AG08396 (cell line): ENCODE data around the gene KLF3.
"Not testable (repeated sequence)": the region's sequence is repeated elsewhere in the genome, so short reads cannot be mapped to it uniquely, and the experiment has no call there.

ENCODE experiments used
- DNase-seq: peaks from one replicate; pipeline ENCODE4 v3.0.0; 2012; ENCODE audit warnings: low spot score, mixed read lengths

Gene KLF3

GRCh38 chr4:38663801-38664705, at the start of gene KLF3:
TSS of gene KLF3 (plus strand) at chr4:38664199. CDS start at chr4:38680626, 16,427 bp downstream.
- peak; percentile 96 for DNase-seq

- no peak for DNase-seq
Measured at GRCh38 chr4:38614231-38614630, 49.8 kb upstream of the KLF3 start.

DNA sequence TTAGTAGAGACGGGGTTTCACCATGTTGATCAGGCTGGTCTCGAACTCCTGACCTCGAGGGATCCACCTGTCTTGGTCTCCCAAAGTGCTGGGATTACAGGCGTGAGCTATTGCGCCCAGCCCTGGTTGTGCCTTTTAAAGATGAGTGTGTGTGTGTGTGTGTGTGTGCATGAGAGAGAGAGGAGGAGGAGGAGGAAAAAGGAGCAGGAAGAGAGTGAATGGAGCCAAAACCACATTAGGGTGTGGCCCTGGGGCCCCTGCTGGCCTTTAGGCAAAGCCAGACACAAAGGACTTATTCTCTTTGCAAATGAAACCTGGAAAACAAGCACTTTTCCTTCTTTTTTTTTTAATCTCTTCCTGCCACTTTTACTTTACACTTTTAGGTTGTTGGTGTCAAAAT, 48.2 kb upstream of the KLF3 start:
- DNase-seq = no peak

DNA sequence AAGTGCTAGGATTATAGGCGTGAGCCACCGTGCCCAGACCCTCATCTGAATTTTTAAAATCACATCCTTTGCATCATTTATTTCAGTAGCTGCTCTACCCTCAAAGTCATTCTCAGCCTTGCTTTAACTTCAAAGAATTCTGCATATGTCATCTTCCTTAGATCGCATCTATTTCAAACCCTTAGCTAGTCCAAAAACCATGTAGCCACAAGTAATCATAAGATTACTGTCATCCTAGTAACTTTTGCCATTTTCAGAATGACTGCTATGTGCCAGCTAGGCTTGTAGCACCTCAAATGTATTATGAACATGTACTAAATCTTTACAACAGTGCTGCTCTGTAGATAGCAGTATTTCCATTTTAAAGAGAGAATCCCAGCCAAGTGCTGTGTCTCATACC, 45.5 kb upstream of the KLF3 start:
- no peak for DNase-seq

GRCh38 chr4:38619316-38619715, 44.7 kb upstream of the KLF3 start:
- no peak for DNase-seq

- no peak for DNase-seq
Measured at GRCh38 chr4:38620065-38620464, 43.9 kb upstream of the KLF3 start.

DNA sequence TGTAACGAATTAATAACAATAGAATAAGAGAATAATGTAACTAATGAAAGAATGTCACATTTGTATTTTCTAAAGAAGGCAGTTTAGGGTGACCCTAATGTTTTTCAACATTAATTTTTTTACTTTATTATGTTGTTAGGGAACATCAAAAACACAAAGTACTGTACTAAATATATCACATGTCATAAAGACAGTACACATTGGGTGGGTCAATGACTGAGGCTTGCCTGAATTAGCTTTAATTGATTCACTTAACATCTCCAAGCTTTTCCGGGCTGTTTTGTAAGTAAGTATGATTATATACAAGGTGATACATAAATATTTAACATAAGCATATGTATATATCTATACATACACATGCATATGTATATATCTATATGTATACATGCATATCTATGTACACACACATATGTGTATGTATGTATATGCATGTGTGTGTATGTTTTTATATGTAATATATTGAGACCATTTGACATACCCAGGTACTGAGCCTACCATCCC, 43.4 kb upstream of the KLF3 start:
- DNase-seq = no peak

- peak; percentile 56 for DNase-seq
Measured at GRCh38 chr4:38621028-38621684, 42.8 kb upstream of the KLF3 start.

DNA sequence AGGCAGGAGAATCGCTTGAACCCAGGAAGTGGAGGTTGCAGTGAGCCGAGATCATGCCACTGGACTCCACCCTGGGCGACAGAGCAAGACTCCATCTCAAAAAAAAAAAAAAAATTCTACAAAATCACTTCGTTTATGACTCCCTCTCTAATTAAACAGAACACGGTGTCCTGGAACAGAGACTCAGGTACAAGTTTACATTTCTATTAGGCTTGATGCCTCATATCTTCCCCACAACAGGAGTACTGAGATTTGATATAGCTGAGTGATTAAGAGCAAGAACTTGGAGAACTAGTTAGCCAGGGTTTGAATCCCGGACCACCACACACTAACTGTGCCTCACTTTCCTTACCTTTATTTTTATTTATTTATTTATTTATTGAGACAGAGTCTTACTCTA, 42.2 kb upstream of the KLF3 start:
- DNase-seq = no peak

GRCh38 chr4:38622340-38622739, 41.7 kb upstream of the KLF3 start:
- not testable (repeated sequence) for DNase-seq

DNA sequence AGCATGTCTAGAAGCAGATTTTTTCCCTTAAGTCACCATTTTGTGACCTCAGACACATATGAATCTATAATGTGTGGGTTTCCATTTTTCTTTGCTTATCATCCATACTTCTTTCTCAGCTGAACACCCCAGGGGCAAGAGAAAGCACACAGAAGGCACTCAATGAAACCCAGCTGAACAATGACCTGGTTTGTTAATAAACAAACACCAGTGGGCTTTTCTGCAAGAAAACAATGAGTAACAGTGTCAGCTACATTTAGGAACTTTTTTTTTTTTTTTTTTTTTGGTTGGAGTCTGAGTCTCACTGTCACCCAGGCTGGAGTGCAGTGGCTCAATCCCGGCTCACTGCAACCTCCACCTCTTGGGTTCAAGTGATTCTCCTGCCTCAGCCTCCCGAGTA, 40.7 kb upstream of the KLF3 start:
- DNase-seq = no peak

- DNase-seq = no peak
Measured at GRCh38 chr4:38624311-38624710, 39.7 kb upstream of the KLF3 start.

GRCh38 chr4:38625508-38625907, 38.5 kb upstream of the KLF3 start:
- no peak for DNase-seq

GRCh38 chr4:38626901-38627444, 37.0 kb upstream of the KLF3 start:
- not testable (repeated sequence) for DNase-seq

DNA sequence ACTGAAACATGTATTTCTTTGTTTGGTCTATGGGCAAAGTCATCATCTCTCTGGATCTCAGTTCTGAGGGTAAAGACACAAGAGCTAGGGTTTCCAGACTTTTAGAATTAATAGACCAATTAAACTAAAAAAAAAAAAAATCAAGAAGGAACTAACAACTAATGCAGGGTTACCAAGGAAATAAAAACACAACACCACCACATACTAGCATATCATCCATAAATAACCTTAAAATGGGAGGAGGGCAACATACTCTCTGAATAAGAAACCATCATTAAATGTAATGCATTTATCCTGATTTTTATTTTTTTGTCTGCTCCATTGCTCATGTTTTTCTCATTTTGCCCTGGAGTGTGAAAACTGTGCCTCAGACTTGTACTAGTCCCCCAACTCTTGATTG, 33.5 kb upstream of the KLF3 start:
- DNase-seq = no peak

GRCh38 chr4:38634047-38634759, 29.8 kb upstream of the KLF3 start:
- no peak for DNase-seq

- no peak for DNase-seq
Measured at GRCh38 chr4:38639242-38639641, 24.8 kb upstream of the KLF3 start.

DNA sequence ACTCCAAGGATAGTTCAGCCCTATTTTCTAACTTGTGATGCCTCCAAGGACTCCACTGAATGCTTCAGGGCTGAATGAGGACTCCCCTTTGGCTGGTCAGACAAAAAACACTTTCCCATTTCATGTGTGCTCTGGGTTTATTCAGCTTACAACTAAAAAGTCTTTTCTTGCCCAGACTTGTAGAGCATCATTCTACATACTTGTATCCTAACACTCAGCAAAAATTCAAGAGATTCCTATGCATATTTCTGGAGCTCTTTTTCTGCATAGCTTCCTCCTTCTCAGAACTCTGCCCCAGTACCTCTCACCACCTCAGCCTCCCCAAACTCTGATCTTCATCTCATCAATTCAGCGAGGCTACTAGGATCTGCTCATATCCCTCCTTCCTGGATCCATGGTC, 22.2 kb upstream of the KLF3 start:
- DNase-seq = no peak

GRCh38 chr4:38644201-38644600, 19.8 kb upstream of the KLF3 start:
- DNase-seq = no peak

GRCh38 chr4:38647101-38647819, 16.7 kb upstream of the KLF3 start:
- DNase-seq = no peak

DNA sequence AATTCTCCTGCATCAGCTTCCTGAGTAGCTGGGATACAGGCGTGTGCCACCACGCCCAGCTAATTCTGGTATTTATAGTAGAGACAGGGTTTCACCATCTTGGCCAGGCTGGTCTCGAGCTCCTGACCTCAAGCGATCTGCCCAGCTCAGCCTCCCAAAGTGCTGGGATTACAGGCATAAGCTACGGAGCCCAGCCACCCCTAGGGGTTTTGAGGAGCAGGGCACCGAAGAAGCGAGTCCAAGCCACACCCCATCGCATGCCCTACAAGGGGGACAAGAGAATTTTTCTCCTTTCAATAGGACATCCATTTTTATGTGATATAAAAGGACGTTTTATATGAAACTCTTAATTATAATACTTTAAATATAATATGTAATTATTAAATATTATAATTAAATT, 13.9 kb upstream of the KLF3 start:
- no peak for DNase-seq

- no peak for DNase-seq
Measured at GRCh38 chr4:38654273-38654672, 9.7 kb upstream of the KLF3 start.
